HepG2 (cell line): ENCODE results near the gene GSTT2. TPM values are rescaled to one million over a fixed set of nuclear protein-coding genes. Genes with fewer than 3 reads are reported as not detected.

Source experiments
- BCL6 ChIP-seq: IDR thresholded peaks from 2 replicates; pipeline ENCODE4 v1.6.1; 2016; ENCODE audit warnings: missing genetic modification reagents, missing compliant biosample characterization
- CBFB ChIP-seq: sonication (generic); formaldehyde crosslinking; IDR thresholded peaks from 2 replicates; pipeline ENCODE4 v1.4.0; 2020; ENCODE audit warnings: missing genetic modification reagents
- CEBPG ChIP-seq: IDR thresholded peaks from 2 replicates; pipeline ENCODE4 v1.6.1; 2016
- CHD4 ChIP-seq: fragments of 200-600 bp; sonication (generic); IDR thresholded peaks from 2 replicates; pipeline ENCODE4 v1.7.0; 2017; ENCODE audit warnings: mild to moderate bottlenecking, low read length, borderline replicate concordance
- DMAP1 ChIP-seq: IDR thresholded peaks from 2 replicates; pipeline ENCODE4 v1.6.1; 2016
- DPF2 ChIP-seq: sonication (generic); formaldehyde crosslinking; IDR thresholded peaks from 2 replicates; pipeline ENCODE4 v1.4.0; 2020; ENCODE audit warnings: mild to moderate bottlenecking, low read depth, missing genetic modification reagents, borderline replicate concordance
- KMT2B ChIP-seq: IDR thresholded peaks from 2 replicates; pipeline ENCODE4 v1.6.1; 2016; ENCODE audit warnings: missing genetic modification reagents, missing compliant biosample characterization
- MEF2D ChIP-seq: sonication (generic); formaldehyde crosslinking; IDR thresholded peaks from 2 replicates; pipeline ENCODE4 v1.5.1; 2020; ENCODE audit warnings: mild to moderate bottlenecking, missing genetic modification reagents
- NCOR1 ChIP-seq: fragments of 200-600 bp; sonication (generic); IDR thresholded peaks from 2 replicates; pipeline ENCODE4 v1.7.0; 2017; ENCODE audit warnings: antibody characterized with exemption, low read length, borderline replicate concordance
- NFATC3 ChIP-seq: sonication (generic); formaldehyde crosslinking; IDR thresholded peaks from 2 replicates; pipeline ENCODE4 v1.5.1; 2020; ENCODE audit warnings: mild to moderate bottlenecking, missing genetic modification reagents
- PHF8 ChIP-seq: sonication (generic); formaldehyde crosslinking; IDR thresholded peaks from 2 replicates; pipeline ENCODE4 v1.5.0; 2020; ENCODE audit warnings: missing genetic modification reagents
- TEF ChIP-seq: sonication (generic); formaldehyde crosslinking; IDR thresholded peaks from 2 replicates; pipeline ENCODE4 v1.5.0; 2020; ENCODE audit warnings: missing genetic modification reagents
- ZMYM2 ChIP-seq: sonication (generic); formaldehyde crosslinking; IDR thresholded peaks from 2 replicates; pipeline ENCODE4 v1.8.0; 2022; ENCODE audit warnings: mild to moderate bottlenecking, missing genetic modification reagents
- ZNF20 ChIP-seq: sonication (generic); formaldehyde crosslinking; IDR thresholded peaks from 2 replicates; pipeline ENCODE4 v1.4.0; 2020; ENCODE audit warnings: mild to moderate bottlenecking, moderate library complexity, missing genetic modification reagents
- ZNF230 ChIP-seq: sonication (generic); formaldehyde crosslinking; IDR thresholded peaks from 2 replicates; pipeline ENCODE4 v1.4.0; 2020; ENCODE audit warnings: mild to moderate bottlenecking, missing genetic modification reagents
- ZNF609 ChIP-seq: sonication (generic); formaldehyde crosslinking; IDR thresholded peaks from 2 replicates; pipeline ENCODE4 v1.4.0; 2020; ENCODE audit warnings: mild to moderate bottlenecking, missing genetic modification reagents, borderline replicate concordance
- ZNF766 ChIP-seq: sonication (generic); formaldehyde crosslinking; IDR thresholded peaks from 2 replicates; pipeline ENCODE4 v1.5.0; 2020; ENCODE audit warnings: missing genetic modification reagents, borderline replicate concordance
- ZNF781 ChIP-seq: sonication (generic); formaldehyde crosslinking; IDR thresholded peaks from 2 replicates; pipeline ENCODE4 v1.5.1; 2020; ENCODE audit warnings: borderline replicate concordance, mild to moderate bottlenecking, missing genetic modification reagents; ENCODE audit errors: not compliant biosample characterization
- ZSCAN30 ChIP-seq: sonication (generic); formaldehyde crosslinking; IDR thresholded peaks from 2 replicates; pipeline ENCODE4 v1.5.0; 2020; ENCODE audit warnings: mild to moderate bottlenecking, missing genetic modification reagents
- polyA plus RNA-seq, 8 experiments: library from polyadenylated mRNA; depleted of rRNA in 3 of 8; stranded (reverse) in 7 of 8; unstranded in 1 of 8; fragments of >200 nt; fragmentation: Illumina TruSeq in 4 of 8; extraction: Trizol in 4 of 8; gene quantifications; 2 replicates each; pipeline versions ENCODE4 v1.2.1 to v1.2.3, GENCODE V29; 2011 to 2016; ENCODE audit warnings: low read depth in 4 of 8, missing spikeins in 1 of 8, mixed read lengths in 1 of 8; ENCODE audit not compliant: insufficient read depth in 1 of 8
- total RNA-seq, 5 experiments: library from RNA; depleted of rRNA; stranded (reverse); fragments of >200 nt; fragmentation: Illumina TruSeq; extraction: Trizol; gene quantifications; 2 replicates each; pipeline ENCODE4 v1.2.3, GENCODE V29; 2016; ENCODE audit warnings: low read depth in 1 of 5
- TF ChIP-seq, protein P1 (sequence below): sonication (generic); formaldehyde crosslinking; IDR thresholded peaks from 2 replicates; pipeline ENCODE4 v1.8.0; 2022; ENCODE audit warnings: mild to moderate bottlenecking, missing genetic modification reagents, moderate library complexity
- TF ChIP-seq, protein P2 (sequence below): IDR thresholded peaks from 2 replicates; pipeline ENCODE4 v1.6.1; 2018; ENCODE audit warnings: missing genetic modification reagents, mild to moderate bottlenecking, missing compliant biosample characterization
- TF ChIP-seq, protein P3 (sequence below): sonication (generic); formaldehyde crosslinking; IDR thresholded peaks from 2 replicates; pipeline ENCODE4 v1.8.1; 2023; ENCODE audit warnings: mild to moderate bottlenecking, missing genetic modification reagents

The GSTT2 gene
- total and polyA plus RNA-seq, 2 of the 13 experiments (the other 11 are each of a cell fraction or from before 2014, with no cell fraction given) = not detected

GRCh38 chr22:24009227-24010017 is 29.5 kb downstream of the GSTT2 start (continued):
- TF ChIP-seq, protein P1, sequence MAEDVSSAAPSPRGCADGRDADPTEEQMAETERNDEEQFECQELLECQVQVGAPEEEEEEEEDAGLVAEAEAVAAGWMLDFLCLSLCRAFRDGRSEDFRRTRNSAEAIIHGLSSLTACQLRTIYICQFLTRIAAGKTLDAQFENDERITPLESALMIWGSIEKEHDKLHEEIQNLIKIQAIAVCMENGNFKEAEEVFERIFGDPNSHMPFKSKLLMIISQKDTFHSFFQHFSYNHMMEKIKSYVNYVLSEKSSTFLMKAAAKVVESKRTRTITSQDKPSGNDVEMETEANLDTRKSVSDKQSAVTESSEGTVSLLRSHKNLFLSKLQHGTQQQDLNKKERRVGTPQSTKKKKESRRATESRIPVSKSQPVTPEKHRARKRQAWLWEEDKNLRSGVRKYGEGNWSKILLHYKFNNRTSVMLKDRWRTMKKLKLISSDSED (CRISPR knock-in tag) = no peak
- TF ChIP-seq MEF2D (CRISPR knock-in tag) (no peak), ZNF20 (no peak), CHD4 (0 out of 2 replicates have a peak, but pooled peaks have one; percentile 9), DPF2 (CRISPR knock-in tag) (0 out of 2 replicates have a peak, but pooled peaks have one; percentile 13), ZSCAN30 (CRISPR knock-in tag) (no peak), ZMYM2 (CRISPR knock-in tag) (no peak), CBFB (CRISPR knock-in tag) (no peak), ZNF609 (CRISPR knock-in tag) (no peak), CEBPG (CRISPR knock-in tag) (0 out of 2 replicates have a peak, but pooled peaks have one; percentile 22), NCOR1 (peak; percentile 17; the same call in 1 of the 2 replicates), PHF8 (CRISPR knock-in tag) (no peak; the same call in 1 of the 2 replicates), BCL6 (peak; percentile 93), ZNF230 (CRISPR knock-in tag) (no peak), ZNF781 (CRISPR knock-in tag) (no peak), KMT2B (no peak), DMAP1 (CRISPR knock-in tag) (0 out of 2 replicates have a peak, but pooled peaks have one; percentile 40), ZNF766 (CRISPR knock-in tag) (no peak), TEF (CRISPR knock-in tag) (no peak; the same call in 1 of the 2 replicates), NFATC3 (CRISPR knock-in tag) (no peak)
- TF ChIP-seq, protein P2, sequence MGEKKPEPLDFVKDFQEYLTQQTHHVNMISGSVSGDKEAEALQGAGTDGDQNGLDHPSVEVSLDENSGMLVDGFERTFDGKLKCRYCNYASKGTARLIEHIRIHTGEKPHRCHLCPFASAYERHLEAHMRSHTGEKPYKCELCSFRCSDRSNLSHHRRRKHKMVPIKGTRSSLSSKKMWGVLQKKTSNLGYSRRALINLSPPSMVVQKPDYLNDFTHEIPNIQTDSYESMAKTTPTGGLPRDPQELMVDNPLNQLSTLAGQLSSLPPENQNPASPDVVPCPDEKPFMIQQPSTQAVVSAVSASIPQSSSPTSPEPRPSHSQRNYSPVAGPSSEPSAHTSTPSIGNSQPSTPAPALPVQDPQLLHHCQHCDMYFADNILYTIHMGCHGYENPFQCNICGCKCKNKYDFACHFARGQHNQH (CRISPR knock-in tag) = no peak; the same call in 1 of the 2 replicates
- TF ChIP-seq, protein P3, sequence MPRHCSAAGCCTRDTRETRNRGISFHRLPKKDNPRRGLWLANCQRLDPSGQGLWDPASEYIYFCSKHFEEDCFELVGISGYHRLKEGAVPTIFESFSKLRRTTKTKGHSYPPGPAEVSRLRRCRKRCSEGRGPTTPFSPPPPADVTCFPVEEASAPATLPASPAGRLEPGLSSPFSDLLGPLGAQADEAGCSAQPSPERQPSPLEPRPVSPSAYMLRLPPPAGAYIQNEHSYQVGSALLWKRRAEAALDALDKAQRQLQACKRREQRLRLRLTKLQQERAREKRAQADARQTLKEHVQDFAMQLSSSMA (CRISPR knock-in tag) = no peak
